NCI-H1092 (cell line): ENCODE data around the gene PPP1R13L.
"Not testable (repeated sequence)": the region's sequence is repeated elsewhere in the genome, so short reads cannot be mapped to it uniquely, and the experiment has no call there.

Experiments
- DNase-seq: peaks from one replicate; lab custom pipeline; 2025; lab: John Stamatoyannopoulos, UW

The PPP1R13L gene

DNA sequence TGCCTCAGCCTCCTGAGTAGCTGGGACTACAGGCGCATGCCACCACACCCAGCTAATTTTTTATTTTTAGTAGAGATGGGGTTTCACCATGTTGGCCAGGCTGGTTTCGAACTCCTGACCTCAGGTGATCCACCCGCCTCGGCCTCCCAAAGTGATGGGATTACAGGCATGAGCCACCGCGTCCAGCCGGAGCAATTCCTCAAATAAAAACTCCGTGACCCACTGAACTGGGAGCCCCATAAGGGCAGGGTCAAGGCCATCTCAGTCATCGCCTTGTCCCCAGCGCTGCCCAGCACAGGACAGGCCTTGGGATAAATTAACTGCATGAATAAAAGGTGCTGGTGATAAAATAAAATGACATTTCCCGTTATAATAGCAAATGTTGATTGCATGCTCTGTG is 25.0 kb upstream of the PPP1R13L start:
- DNase-seq, result not testable (repeated sequence)

- DNase-seq, result no peak
These were observed 23.7 kb upstream of the PPP1R13L start for GRCh38 chr19:45428384-45429231.

DNA sequence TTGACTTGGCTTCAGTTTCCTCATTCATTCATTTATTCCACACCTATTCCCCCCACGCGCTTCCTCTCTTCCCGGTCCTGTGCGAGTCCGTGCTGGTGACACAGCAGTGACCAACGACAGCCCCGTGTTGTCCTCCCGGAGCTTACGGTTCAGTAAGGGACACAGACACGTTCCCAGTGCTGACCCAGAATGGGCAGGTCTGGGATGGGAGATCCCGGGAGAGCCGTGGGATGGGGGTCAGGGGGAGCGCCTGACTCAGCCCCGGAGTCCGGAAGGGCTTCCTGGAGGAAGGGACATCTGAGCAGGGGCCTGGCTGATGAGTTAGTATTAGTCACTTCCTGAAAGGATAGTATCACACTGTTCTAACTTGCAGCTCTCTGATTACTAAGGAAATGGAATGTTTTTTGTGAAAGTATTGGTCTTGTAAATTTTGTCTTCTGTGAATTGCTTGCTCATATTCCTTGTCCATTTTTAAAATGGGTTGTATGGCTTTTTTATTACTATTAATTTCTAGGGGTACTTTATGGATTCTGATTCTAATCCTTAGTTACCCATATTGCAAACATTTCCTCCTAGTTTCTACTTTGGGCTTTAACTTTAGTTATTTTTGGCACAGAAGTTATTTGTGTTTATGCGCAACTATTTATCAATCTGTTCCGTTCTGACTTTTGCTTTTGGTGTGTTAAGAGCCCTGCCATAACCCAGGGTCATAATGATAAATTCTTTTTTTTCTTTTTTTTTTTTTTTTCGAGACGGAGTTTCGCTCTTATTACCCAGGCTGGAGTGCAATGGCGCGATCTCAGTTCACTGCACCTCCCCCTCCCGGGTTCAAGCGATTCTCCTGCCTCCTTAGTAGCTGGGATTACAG is 19.6 kb upstream of the PPP1R13L start:
- no peak for DNase-seq

DNA sequence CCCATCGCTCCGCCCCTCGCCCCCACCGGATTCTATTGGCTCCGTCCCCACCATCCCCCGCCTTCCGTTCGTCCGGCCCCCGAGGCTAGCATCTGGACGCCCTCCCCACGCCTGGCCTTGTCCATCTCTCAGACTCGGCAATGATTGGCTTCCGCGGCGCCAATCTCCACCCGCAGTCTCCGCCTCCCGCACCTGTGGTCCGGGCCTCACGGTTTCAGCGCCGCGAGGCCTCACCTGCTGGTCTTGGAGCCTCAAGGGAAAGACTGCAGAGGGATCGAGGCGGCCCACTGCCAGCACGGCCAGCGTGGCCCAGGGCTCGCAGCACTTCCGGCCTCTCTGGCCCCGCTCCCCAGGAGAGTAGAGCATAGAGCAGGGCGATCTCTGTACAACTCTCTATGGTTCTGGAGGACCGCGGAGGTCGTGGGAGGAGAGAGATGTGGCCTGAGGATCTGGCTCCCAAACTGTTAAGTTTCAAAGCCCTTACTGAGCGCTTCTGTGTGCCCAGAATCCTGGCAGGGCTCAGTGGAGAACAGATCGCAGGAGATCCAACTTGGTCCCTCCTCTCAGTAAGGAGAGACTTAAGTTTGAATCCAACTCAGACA is 18.8 kb upstream of the PPP1R13L start, which contains the start of gene ERCC1:
ERCC1 (minus strand) TSS at position 329 of the 602 bp plus-strand sequence. CDS start 543 bp downstream, outside the sequence.
- DNase-seq, result peak; percentile 93

GRCh38 chr19:45423033-45423588 is 18.2 kb upstream of the PPP1R13L start:
- no peak for DNase-seq

- no peak for DNase-seq
These were observed 17.2 kb upstream of the PPP1R13L start for GRCh38 chr19:45421947-45422498.

DNA sequence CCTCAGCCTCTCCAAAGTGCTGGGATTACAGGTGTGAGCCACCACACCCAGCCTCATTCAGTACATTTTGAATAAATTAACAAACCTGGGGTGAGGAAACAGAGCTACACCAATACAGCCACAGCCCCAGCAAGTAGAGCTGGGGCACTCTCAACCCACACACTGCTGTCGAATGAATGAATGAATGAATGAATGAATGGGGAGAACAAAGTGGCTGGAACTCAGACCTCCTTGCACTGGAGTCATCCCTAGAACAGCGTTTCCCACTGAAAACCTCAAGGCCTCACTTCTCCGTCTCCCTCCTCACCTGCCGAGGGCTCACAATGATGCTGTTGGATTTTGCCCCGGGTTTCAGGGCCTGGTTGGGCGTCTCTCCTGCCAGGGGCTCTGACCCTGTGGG is 16.0 kb upstream of the PPP1R13L start:
- no peak for DNase-seq

- no peak for DNase-seq
These were observed 15.5 kb upstream of the PPP1R13L start for GRCh38 chr19:45420356-45420755.

DNA sequence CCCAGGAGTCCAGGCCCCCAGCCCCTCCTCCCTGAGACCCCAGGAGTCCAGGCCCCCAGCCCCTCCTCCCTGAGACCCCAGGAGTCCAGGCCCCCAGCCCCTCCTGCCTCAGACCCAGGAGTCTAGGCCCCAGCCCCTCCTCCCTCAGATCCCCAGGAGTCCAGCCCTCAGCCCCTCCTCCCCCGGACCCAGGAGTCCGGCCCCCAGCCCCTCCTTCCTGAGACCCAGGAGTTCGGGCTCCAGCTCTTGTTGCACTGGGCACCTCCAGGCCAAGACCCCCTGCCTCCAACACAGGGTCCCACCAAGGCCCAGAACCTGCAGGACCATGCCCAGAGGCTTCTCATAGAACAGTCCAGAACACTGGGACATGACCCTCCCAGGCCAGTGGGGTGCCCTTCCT is 15.0 kb upstream of the PPP1R13L start:
- DNase-seq, result no peak

DNA sequence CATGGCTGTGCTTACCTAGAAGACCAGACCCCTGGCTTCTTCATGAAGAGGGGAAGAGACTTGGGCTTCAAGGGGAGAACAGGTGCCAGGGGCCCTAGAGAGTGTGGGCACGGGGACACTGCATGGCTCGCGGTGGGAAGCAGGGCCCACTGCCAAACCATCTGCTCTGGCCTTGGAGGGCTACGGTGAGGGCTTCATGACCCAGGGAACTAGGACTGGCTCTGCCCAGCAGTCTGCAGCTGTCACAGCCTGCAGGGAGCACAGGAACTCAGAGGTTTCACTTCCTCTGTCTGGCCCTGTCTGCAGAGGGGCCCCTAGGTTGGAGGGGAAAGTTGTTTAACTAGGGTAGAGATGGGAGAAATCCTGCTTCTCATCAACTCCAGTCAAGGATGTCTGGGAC is 14.5 kb upstream of the PPP1R13L start:
- DNase-seq, result no peak

DNA sequence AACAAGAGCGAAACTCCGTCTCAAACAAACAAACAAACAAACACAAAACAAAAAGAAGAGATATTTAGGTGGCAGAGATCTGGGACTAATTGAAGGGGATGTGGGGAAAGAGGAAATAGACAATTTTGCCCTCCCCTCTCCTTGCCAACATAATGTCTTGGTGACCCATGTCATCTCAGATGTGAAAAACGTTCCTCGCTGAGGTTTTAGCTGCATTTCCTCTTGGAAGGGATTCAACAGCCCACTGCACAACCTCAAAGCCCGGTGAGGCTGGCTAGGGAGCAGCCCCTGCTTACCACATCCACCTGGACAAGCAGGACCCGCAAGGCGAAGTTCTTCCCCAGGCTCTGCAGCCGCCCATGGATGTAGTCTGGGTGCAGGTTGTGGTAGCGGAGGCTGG is 13.9 kb upstream of the PPP1R13L start:
- DNase-seq, result no peak

DNA sequence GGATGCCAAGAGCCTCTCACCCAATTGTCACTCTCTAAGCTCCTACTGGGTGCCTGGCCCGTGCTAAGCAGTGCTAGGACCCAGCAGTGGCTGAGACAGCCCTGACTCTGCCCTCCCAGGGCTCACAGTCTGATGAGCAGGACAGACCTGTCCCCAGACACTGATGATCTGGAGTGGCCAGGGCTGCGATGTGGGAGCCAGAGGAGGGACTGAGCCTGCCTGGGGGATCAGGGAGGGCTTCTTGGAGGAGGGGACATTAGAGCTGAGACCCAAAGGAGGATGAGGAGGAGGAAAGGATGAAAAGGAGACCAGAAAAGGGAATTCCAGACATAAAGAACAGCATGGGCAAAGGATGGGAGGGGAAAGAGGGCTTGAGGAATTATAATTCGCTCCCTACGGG is 12.3 kb upstream of the PPP1R13L start:
- no peak for DNase-seq

GRCh38 chr19:45414468-45414867 is 9.6 kb upstream of the PPP1R13L start:
- DNase-seq, result no peak

DNA sequence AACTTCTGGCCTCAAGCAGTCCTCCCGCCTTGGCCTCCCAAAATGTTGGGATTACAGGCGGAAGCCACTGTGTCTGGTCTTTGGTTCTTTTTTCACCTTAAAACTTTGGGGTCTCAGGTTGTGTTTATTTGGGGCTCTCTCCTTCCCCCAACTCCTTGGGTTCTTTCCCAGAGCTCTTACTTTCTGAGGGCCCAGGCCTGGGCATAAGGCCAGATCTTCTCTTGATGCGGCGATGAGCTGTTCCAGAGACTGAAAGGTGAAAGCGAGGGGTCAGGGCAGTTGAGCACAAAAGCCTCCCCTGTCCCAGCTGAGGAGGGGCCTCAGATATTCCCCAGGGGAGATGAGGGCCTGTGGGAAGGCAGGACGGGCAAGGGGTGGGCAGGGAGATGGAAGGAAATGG is 8.6 kb upstream of the PPP1R13L start:
- DNase-seq, result no peak

- DNase-seq, result not testable (repeated sequence)
These were observed 5.5 kb upstream of the PPP1R13L start for GRCh38 chr19:45410330-45410729.

DNA sequence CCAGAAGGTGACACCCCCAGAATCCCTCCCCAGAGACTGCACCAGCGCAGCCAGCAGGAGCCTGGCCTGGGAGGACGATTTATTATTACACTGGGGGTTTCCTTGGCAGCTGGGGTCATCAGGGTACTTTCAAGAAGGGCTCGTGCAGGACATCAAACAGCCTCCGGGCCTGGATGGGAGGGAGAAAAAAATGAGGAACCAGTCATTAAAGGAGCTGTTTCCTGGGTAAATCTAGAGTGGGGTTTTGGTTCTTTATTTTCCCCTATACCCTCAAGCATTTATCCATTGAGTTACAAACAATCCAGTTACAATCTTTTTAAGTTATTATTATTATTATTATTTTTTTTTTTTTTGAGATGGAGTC is 4.7 kb upstream of the PPP1R13L start:
- DNase-seq, result no peak

- no peak for DNase-seq
These were observed 4.1 kb upstream of the PPP1R13L start for GRCh38 chr19:45408830-45409556.

- DNase-seq, result no peak
These were observed 3.3 kb upstream of the PPP1R13L start for GRCh38 chr19:45408121-45408520.

GRCh38 chr19:45407585-45407984 is 2.7 kb upstream of the PPP1R13L start:
- DNase-seq, result not testable (repeated sequence)

GRCh38 chr19:45407091-45407375 is 2.2 kb upstream of the PPP1R13L start:
- DNase-seq, result no peak
